Globus pallidus (tissue), 1 donor: ENCODE data around the gene SOWAHC.
A peak's percentile ranks its signal among the peaks of the same experiment; 100 is the strongest.

Source experiments
- DNase-seq: peaks from one replicate; pipeline ENCODE4 v3.0.0-alpha.2; 2015; ENCODE audit warnings: low spot score

Gene SOWAHC

GRCh38 chr2:109647636-109648035 lies 33.5 kb downstream of the SOWAHC start:
- no peak for DNase-seq

GRCh38 chr2:109648041-109648527 lies 33.9 kb downstream of the SOWAHC start:
- DNase-seq, result no peak

DNA sequence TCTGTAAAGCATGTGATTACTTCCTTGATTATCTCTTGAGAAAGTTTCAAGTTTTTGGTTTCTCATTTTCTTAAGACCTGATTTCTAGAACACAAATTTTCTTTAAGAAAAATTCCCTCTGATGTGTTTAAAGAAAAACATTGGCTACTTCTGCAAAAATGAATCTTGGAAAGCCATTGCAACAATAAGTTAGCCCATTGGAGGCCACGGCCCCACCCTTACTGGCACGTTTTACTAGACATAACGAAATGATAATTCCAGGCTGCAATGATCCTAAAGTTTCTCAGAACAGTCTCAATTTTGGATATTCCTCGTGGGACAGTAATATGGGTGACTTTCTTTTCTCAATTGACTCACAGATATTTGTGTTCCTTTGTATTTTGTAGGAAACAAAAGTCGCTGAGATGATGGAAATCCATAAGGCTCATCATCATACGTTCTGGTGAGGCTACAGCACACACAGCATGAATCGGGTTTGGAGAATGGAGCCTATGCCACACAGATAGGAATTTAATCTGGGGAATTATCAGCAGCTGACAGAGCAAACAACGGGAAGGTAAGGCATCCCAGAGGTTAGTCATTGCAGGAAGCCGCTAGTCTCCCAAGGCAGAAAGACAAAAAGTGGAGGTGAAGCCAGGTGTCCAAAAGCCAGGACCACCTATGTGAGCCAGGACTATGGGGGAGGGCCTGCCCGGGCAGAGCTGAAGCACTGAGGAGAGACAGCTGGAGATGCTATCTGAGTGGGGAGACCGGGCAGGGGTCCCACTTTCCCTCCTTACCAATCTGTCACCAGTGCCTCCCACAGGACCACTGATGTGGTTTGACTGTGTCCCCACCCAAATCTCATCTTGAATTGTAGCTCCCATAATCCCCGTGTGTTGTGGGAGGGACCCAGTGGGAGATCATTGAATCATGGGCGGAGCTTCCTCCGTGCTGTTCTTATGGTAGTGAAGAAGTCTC lies 35.9 kb downstream of the SOWAHC start:
- no peak for DNase-seq

- DNase-seq, result no peak
Observed at GRCh38 chr2:109654326-109655050, 40.3 kb downstream of the SOWAHC start.

GRCh38 chr2:109655287-109655686 lies 41.1 kb downstream of the SOWAHC start:
- DNase-seq, result no peak

DNA sequence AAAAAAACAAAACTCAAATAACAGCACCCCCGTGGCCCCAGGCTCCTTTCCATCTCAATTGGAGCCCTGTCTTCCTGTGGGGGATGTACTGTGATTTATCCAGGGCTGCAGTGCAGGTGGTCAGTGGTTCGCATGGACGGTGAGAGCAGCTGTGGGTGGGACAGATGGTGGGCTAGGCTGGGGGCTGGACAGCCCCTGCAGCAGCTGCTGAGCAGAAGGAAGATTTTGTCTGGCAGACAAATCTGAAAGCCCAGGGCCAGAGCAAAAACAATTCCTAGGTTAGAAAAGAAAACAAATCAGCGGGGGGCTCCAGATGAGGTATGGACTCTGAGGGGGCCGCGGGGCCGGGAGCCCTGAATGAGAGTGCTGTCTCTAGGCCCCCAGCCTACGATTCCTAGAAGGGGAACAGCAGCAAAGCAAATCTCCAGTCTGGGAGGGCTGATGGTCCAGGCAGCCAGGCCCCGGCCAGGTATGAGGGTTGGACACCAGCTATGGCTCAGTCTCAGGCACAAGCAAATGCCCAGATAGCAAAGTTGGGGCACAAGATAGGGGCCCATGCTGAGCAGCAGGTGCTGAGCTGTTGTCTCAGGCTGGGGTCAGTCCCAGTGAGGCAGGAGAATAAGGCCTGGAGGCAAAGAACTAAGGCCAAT lies 45.4 kb downstream of the SOWAHC start:
- DNase-seq, result no peak

DNA sequence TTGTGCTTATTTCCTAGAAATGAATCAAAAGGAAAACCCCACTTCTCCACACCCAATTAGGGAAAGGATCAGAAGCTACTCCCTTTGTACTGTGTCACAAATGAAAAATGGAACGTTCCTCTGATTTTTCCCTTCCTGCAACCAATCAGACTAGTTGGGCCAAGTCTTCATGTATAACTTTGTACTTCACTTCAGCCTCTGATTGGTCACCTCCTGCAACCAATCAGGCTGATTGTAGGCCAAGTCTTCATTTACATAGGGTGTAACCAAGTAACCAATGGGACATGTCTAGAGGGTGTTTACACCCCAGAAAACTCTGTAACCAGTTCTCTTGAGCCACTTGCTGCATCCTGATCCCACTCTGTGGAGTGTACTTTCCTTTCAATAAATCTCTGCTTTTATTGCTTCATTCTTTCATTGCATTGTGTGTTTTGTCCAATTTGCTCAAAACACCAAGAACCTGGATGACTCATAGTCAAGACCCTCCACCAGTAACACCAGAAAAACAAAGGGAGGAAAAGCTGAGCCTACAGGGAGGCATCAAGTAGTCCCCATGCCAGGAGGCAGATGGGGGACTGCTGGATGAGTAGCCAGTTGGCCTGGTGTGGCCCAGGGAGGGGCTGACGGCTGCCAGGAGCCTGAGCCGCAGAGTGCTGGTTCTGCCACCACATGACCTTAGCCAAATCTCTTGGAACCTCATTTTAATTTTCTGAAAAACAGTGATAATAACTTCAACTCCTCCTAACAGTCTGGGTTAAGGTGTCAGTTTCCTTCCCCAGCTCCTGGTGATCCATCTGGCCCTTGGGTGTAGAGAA lies 46.1 kb downstream of the SOWAHC start:
- DNase-seq, result no peak

DNA sequence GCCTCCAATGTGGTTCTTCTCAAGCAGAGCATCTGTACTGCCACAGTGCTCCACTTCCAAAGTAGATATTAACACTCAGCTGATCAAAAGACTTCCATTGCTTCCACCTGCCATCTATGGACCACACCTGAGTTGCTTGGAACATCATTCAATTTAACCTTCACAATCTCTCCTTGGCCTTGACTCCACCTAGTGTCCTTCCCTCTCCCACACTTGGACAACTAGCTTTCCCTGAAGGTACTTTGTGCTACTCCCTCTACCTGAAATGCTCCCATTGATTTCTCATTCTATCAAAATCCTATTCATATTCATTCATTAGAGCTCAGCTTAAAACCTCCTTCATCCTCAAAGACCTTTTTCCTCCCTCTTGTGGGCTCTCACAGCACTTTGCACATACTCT lies 48.7 kb downstream of the SOWAHC start:
- DNase-seq, result no peak

DNA sequence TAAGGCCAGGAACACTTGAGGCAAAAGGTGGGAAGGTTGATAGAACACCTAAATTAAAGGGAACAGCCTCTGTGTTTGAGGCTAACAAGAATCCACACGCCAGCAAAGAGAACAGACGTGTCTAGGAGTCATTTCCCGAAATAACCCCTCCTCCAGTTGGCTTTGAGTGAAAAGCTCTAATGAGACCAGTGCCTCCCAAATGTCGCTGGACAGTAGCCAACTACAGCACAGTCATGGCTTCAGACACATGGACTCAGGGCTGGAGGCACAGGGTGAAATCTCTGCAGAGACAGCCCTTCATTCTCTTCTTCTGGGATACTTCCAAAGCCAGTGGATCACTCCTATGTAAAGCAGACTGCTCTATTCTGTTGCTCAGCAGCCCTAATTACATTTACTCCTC lies 49.6 kb downstream of the SOWAHC start:
- DNase-seq, result peak; percentile 65

- no peak for DNase-seq
Observed at GRCh38 chr2:109666466-109666865, 52.3 kb downstream of the SOWAHC start.
